GM18868 (cell line): Measurements from ENCODE around the gene SYCP1.
"Not testable (repeated sequence)": the region's sequence is repeated elsewhere in the genome, so short reads cannot be mapped to it uniquely, and the experiment has no call there.

Experiments used
- ATAC-seq: cut with Tn5 transposase; IDR thresholded peaks from one replicate; pipeline ENCODE4 v1.9.1; 2021; ENCODE audit warnings: mild to moderate bottlenecking, moderate library complexity; ENCODE audit not compliant: unreplicated experiment

The SYCP1 gene

GRCh38 chr1:114854693-114855320 is at the start of gene SYCP1:
Gene SYCP1, plus strand, starts transcription at chr1:114854863. Its CDS starts 602 bp downstream, at chr1:114855465.
- no peak for ATAC-seq

GRCh38 chr1:114819869-114820268 is 34.8 kb upstream of the SYCP1 start:
- no peak for ATAC-seq

GRCh38 chr1:114820392-114820791 is 34.3 kb upstream of the SYCP1 start:
- no peak for ATAC-seq

- ATAC-seq, result no peak
Measured at GRCh38 chr1:114821978-114822377, 32.7 kb upstream of the SYCP1 start.

- no peak for ATAC-seq
Measured at GRCh38 chr1:114828251-114828650, 26.4 kb upstream of the SYCP1 start.

GRCh38 chr1:114830075-114830474 is 24.6 kb upstream of the SYCP1 start:
- not testable (repeated sequence) for ATAC-seq

GRCh38 chr1:114831276-114831994 is 23.2 kb upstream of the SYCP1 start:
- no peak for ATAC-seq

- no peak for ATAC-seq
Measured at GRCh38 chr1:114832057-114832456, 22.6 kb upstream of the SYCP1 start.

GRCh38 chr1:114833421-114833820 is 21.2 kb upstream of the SYCP1 start:
- no peak for ATAC-seq

- ATAC-seq, result no peak
Measured at GRCh38 chr1:114844270-114844669, 10.4 kb upstream of the SYCP1 start.

GRCh38 chr1:114853584-114853983 is 1.1 kb upstream of the SYCP1 start:
- no peak for ATAC-seq

GRCh38 chr1:114861384-114861783 is 6.7 kb downstream of the SYCP1 start:
- no peak for ATAC-seq

GRCh38 chr1:114892194-114892918 is 37.7 kb downstream of the SYCP1 start:
- no peak for ATAC-seq

GRCh38 chr1:114896795-114897194 is 42.1 kb downstream of the SYCP1 start:
- ATAC-seq, result no peak

- no peak for ATAC-seq
Measured at GRCh38 chr1:114901814-114902213, 47.2 kb downstream of the SYCP1 start.

- no peak for ATAC-seq
Measured at GRCh38 chr1:114902343-114902742, 47.7 kb downstream of the SYCP1 start.

- no peak for ATAC-seq
Measured at GRCh38 chr1:114903480-114903879, 48.8 kb downstream of the SYCP1 start.

GRCh38 chr1:114915720-114916119 is 61.1 kb downstream of the SYCP1 start:
- ATAC-seq, result not testable (repeated sequence)

- no peak for ATAC-seq
Measured at GRCh38 chr1:114926607-114927006, 71.9 kb downstream of the SYCP1 start.

- ATAC-seq, result no peak
Measured at GRCh38 chr1:114927401-114927800, 72.7 kb downstream of the SYCP1 start.

GRCh38 chr1:114956570-114956969 is 101.9 kb downstream of the SYCP1 start:
- no peak for ATAC-seq

GRCh38 chr1:114959423-114959822 is 104.8 kb downstream of the SYCP1 start:
- ATAC-seq, result no peak
